Stomach (tissue), 9 donors: Measurements from ENCODE around the gene PCNX3. TPM values are rescaled to one million over a fixed set of nuclear protein-coding genes. Genes with fewer than 3 reads are reported as not detected.
A peak's percentile ranks its signal among the peaks of the same experiment; 100 is the strongest.

Source experiments
- DNase-seq, 2 donors: peaks; one replicate each; pipeline versions ENCODE4 v3.0.0 to v3.0.0-alpha.2; 2013 to 2019
- H3K27ac ChIP-seq, 5 donors: fragments of 200-600 bp in 4 of 5; sonication (generic) in 4 of 5; one replicate each; pipeline ENCODE4 v1.5.1; 2013 to 2019; ENCODE audit warnings: mild to moderate bottlenecking in 1 of 5, moderate library complexity in 1 of 5
- H3K27me3 ChIP-seq, 3 donors: fragments of 200-600 bp; sonication (generic); one replicate each; pipeline ENCODE4 v1.5.1; 2017 to 2019; ENCODE audit warnings: mixed run types in 1 of 3
- H3K36me3 ChIP-seq, 4 donors: fragments of 200-600 bp; sonication (generic); 1 replicate in 3 of 4; 2 replicates in 1 of 4; pipeline ENCODE4 v1.5.1; 2016 to 2019
- H3K4me1 ChIP-seq, 4 donors: fragments of 200-600 bp; sonication (generic); one replicate each; pipeline ENCODE4 v1.5.1; 2016 to 2019
- H3K4me3 ChIP-seq, 4 donors: fragments of 200-600 bp; sonication (generic) in 3 of 4; one replicate each; pipeline ENCODE4 v1.5.1; 2016 to 2019; ENCODE audit warnings: mild to moderate bottlenecking in 1 of 4
- H3K9me3 ChIP-seq, 4 donors: fragments of 200-600 bp; sonication (generic); one replicate each; pipeline ENCODE4 v1.5.1; 2016 to 2019
- EP300 ChIP-seq: sonication (generic); formaldehyde crosslinking; IDR thresholded peaks from one replicate; pipeline ENCODE4 v1.6.1; 2017; ENCODE audit warnings: antibody characterized with exemption
- POLR2A ChIP-seq, 4 donors: fragments of 450-650 bp; IDR thresholded peaks; one replicate each; pipeline ENCODE4 v1.6.1; 2016; ENCODE audit warnings: antibody characterized with exemption in 4 of 4, control low read depth in 2 of 4, mild to moderate bottlenecking in 1 of 4, moderate library complexity in 1 of 4
- POLR2AphosphoS5 ChIP-seq, 3 donors: sonication (generic); formaldehyde crosslinking; IDR thresholded peaks; one replicate each; pipeline ENCODE4 v1.6.1; 2016; ENCODE audit warnings: antibody characterized with exemption in 3 of 3
- WGBS, 5 donors: extraction: QIAGEN DNeasy Blood & Tissue Kit in 3 of 5; methylation state at CpG; one replicate each; pipeline versions ENCODE4 v1.1.5 to v1.1.7; 2013 to 2018; 5-methylcytosine and 5-hydroxymethylcytosine counted together
- intact Hi-C: fragments of 100-400 bp; cut with DNase I; formaldehyde crosslinking; loops from one replicate; pipeline ENCODE4 v1.15.1; 2023; ENCODE audit warnings: low total_unique reads
- polyA plus RNA-seq, 3 donors: library from polyadenylated mRNA; stranded (reverse); fragments of 200-250 nt; gene quantifications; one replicate each; pipeline ENCODE4 v1.2.3, GENCODE V29; 2013
- total RNA-seq, 5 donors: library from RNA; depleted of rRNA; stranded (reverse); fragments of >200 nt; gene quantifications; one replicate each; pipeline versions ENCODE4 v1.1.0 to v1.2.3, GENCODE V29; 2014 to 2016
- TF ChIP-seq, protein P1 (sequence below), 7 experiments: fragments of 450-650 bp in 4 of 7; fragments of 200-600 bp in 3 of 7; sonication (generic) in 3 of 7; IDR thresholded peaks; one replicate each; pipeline ENCODE4 v1.5.1; 2016 to 2019; ENCODE audit warnings: antibody characterized with exemption in 7 of 7, control low read depth in 2 of 7, mild to moderate bottlenecking in 1 of 7
- donor health status: healthy with polysubstance abuse.
- donor health status: Bipolar disorder and iron deficiency.
- donor health status: healthy.

Gene PCNX3
- total and polyA plus RNA-seq, 8 donors, result 4.6 to 76.2 (median 22.0) TPM

DNA sequence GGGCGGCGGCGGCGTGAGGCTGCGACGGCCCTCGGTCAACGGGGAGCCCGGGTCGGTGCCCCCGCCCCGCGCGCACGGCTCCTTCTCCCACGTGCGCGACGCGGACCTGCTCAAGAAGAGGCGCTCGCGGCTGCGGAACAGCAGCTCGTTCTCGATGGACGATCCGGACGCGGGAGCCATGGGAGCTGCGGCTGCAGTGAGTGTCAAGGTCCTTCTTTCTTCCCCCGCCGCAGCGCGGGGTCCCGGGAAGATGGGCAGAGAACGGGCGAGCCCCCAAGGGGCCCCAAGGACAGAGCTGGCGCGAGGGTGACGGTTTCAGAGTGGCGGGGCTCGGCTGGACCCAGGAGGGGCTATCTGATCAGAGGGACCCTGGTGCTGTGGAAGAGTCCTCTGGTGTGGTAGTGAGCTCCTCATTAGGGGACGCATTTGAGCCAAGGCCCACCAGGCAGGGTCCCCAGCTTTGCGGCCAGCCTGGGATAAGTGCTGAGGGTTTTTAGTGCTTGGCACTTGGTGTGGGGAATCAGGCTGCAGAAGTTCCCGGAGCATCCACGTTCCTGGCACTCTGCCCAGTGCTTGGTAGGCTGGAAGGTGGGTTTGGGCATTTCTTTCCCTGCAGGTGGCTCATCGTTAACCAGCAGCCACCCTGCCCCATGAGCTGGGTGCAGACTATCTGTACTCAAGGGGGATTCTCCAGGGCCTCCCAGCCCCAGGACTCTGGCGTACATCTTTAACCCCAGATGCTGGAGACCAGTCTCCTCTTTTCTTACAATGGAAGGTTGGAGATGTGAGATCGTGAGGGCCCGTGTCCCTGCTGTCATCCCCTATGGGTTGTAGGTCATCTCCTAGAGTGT, 30.0 kb upstream of the PCNX3 start:
- H3K36me3 ChIP-seq, result peaks cover 33 to 83% (median 71%) of the 10 kb centered on the region in 4 donors
- WGBS, 5 donors, result 71 to 83% (median 73%) methylated on average over 26 to 51 of the region's 51 CpGs

DNA sequence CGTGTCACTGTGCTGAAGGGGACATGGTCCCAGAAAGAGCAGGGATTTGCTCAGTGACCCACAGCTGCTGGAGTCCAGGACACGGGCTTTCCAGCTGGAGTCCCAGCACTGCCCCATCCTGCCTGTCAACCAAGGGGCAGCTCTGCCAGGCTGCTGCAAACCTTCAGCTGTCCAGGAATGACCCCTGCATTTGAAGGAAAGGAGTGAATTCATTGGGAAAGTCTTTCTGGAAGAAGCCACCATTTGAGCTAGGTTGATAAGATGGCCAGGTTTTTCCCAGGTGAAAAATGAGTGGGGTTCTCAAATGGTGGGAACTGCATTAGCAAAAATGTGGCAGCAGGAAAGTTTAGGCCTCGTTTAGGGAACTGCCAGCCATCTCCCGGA, 29.3 kb upstream of the PCNX3 start:
- peak overlapping the region in 3 of 5 donors; percentile 71 to 81 (median 78) for H3K27ac ChIP-seq
- H3K4me1 ChIP-seq, result peaks cover 28 to 76% (median 57%) of the 10 kb centered on the region in 4 donors
- intact Hi-C loops, result no loop called here
- TF ChIP-seq POLR2A (IDR thresholded peaks at IDR 0.05) (no peak), EP300 (no peak), POLR2AphosphoS5 (IDR thresholded peaks at IDR 0.05) (no peak)
- TF ChIP-seq, protein P1, sequence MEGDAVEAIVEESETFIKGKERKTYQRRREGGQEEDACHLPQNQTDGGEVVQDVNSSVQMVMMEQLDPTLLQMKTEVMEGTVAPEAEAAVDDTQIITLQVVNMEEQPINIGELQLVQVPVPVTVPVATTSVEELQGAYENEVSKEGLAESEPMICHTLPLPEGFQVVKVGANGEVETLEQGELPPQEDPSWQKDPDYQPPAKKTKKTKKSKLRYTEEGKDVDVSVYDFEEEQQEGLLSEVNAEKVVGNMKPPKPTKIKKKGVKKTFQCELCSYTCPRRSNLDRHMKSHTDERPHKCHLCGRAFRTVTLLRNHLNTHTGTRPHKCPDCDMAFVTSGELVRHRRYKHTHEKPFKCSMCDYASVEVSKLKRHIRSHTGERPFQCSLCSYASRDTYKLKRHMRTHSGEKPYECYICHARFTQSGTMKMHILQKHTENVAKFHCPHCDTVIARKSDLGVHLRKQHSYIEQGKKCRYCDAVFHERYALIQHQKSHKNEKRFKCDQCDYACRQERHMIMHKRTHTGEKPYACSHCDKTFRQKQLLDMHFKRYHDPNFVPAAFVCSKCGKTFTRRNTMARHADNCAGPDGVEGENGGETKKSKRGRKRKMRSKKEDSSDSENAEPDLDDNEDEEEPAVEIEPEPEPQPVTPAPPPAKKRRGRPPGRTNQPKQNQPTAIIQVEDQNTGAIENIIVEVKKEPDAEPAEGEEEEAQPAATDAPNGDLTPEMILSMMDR (IDR thresholded peaks at IDR 0.05), result no peak
- H3K4me3 ChIP-seq, result no peak overlapping the region
- H3K9me3 ChIP-seq, result no peaks in the 10 kb centered on the region
- 85 to 89% (median 87%) methylated on average over 4 of the region's 4 CpGs for WGBS, 5 donors
- H3K27me3 ChIP-seq, result no peaks in the 10 kb centered on the region
- peaks cover 27 to 83% (median 71%) of the 10 kb centered on the region in 4 donors for H3K36me3 ChIP-seq
- DNase-seq, result no peak

More for the DNA sequence above, 30.0 kb upstream of the PCNX3 start:
- Histone ChIP-seq H3K27me3 (no peaks in the 10 kb centered on the region), H3K27ac (peak overlapping the region in 3 of 5 donors; percentile 71 to 81 (median 78)), H3K4me1 (peaks cover 28 to 80% (median 56%) of the 10 kb centered on the region in 4 donors), H3K9me3 (no peaks in the 10 kb centered on the region), H3K4me3 (no peak overlapping the region)
- peak in 1 of 2 donors; percentile 42 for DNase-seq
- intact Hi-C loops, result no loop called here
- TF ChIP-seq POLR2AphosphoS5 (IDR thresholded peaks at IDR 0.05), result no peak
- TF ChIP-seq POLR2A (IDR thresholded peaks at IDR 0.05), result no peak
- no peak for TF ChIP-seq EP300
- TF ChIP-seq, protein P1 (IDR thresholded peaks at IDR 0.05), result no peak

DNA sequence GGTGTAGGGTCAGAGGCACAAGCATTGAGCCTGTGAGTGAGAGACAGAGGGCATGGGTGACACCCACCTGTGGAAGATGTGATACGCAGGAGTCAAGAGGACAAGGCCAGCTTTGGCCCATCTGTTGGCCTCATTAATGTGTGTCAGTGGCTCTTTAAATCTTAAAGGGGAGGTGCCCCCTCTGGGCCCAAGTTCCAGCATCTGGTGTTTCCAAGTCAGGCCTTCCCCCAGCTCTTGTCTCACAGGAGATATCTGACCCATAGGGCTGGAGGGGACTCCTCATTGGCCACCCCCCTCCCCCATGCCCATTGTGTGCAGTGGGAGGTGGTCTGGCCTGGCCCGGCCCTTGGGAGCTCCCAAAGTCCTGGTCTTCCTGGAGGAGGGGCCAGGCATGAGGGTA, 28.9 kb upstream of the PCNX3 start:
- Histone ChIP-seq H3K27me3 (no peaks in the 10 kb centered on the region), H3K27ac (peak overlapping the region in 3 of 5 donors; percentile 71 to 81 (median 78)), H3K4me3 (no peak overlapping the region), H3K9me3 (no peaks in the 10 kb centered on the region), H3K4me1 (peaks cover 28 to 80% (median 60%) of the 10 kb centered on the region in 4 donors), H3K36me3 (peaks cover 23 to 83% (median 71%) of the 10 kb centered on the region in 4 donors)
- TF ChIP-seq, protein P1 (IDR thresholded peaks at IDR 0.05), result no peak
- TF ChIP-seq POLR2AphosphoS5 (IDR thresholded peaks at IDR 0.05) (no peak), EP300 (no peak), POLR2A (IDR thresholded peaks at IDR 0.05) (no peak)
- intact Hi-C loops, result no loop called here
- no peak for DNase-seq
- 70 to 93% (median 88%) methylated on average over 2 of the region's 2 CpGs for WGBS, 5 donors

DNA sequence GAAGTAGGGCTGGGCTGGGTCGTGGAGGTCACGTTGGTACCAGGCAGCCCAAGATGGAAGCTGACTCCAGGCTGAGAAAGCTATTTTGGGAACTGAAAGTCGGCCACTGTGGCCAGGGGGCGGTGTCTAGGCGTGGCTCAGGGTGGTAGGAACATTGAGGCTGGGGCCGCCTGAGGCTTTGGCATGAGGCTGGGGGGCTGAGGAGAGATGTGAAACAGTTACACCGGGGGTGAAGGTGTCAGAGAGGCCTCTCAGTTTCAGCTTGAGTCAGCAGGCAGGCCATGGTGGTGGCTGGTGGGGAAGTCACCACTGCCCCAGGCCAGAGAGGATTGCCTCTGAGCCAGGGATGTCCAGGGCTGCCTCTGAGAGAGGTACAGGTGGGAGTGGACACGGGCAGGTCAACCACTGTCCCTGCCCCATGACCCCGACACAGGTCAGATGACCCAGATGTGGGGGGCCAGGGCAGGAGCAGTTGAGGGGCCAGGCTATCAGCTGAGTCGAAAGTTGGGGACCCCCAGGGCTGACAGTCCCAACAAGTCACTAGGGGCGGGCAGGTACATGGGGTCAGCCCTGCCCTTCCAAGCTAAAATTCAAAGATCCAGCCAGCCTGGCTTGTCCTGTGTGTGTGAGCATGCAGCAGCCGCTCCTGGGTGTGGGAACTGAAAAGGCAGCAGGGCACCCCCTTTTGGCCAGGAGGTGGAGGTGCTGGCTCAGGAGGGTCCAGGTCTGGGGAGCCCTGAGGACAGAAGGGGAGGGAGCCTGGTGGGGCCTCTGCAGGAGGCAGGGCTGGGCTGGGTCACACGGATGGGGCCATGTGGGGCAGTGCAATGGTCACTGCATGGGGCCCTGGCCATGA, 27.1 kb upstream of the PCNX3 start:
- H3K27ac ChIP-seq, result peak overlapping the region; percentile 8 to 81 (median 71)
- peaks cover 34 to 96% (median 72%) of the 10 kb centered on the region in 4 donors for H3K4me1 ChIP-seq
- no peaks in the 10 kb centered on the region for H3K9me3 ChIP-seq
- peaks cover 18 to 83% (median 72%) of the 10 kb centered on the region in 4 donors for H3K36me3 ChIP-seq
- H3K4me3 ChIP-seq, result no peak overlapping the region
- peak; percentile 80 to 82 for DNase-seq
- TF ChIP-seq EP300, result no peak
- TF ChIP-seq, protein P1 (IDR thresholded peaks at IDR 0.05), result peak in 5 of 7 experiments; percentile 36 to 75 (median 72)
- peak in 1 of 3 donors; percentile 17 for TF ChIP-seq POLR2AphosphoS5 (IDR thresholded peaks at IDR 0.05)
- 11 to 48% (median 46%) methylated on average over 11 to 13 of the region's 13 CpGs for WGBS, 5 donors
- H3K27me3 ChIP-seq, result no peaks in the 10 kb centered on the region
- intact Hi-C loops, result no loop called here
